ENCODE results near the gene NME3.

NME3 gene

DNA sequence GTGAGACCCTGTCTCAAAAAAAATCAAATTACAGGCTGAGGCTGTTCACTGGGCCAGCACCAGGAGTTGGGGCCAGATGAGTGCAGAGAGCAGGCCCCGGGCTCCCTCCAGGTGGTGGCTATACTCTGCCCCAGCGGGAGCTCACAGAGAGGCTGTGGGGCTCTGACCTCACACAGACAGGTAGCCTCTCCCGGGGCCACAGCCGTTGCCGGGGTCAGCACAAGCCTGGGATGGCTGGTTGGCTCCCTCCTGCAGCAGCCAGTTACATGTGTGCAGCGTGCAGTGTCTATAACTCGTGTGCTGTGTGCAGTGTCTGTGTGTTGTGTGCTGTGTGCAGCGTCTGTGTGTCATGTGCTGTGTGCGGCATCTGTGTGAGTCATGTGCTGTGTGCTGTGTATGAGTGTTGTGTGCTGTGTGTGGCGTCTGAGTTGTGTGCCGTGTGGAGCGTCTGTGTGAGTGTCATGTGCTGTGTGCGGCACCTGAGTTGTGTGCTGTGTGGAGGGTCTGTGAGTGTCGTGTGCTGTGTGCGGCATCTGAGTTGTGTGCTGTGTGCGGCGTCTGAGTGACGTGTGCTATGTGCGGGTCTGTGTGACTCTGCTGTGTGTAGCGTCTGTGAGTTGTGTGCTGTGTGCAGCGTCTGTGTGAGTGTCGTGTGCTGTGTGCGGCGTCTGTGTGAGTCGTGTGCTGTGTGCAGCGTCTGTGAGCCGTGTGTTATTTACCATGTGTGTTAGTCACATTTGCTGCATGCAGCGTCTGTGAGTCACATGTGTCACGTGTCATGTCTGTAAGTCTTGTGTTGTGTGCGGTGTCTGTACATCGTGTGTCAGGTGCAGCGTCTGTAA is 44.5 kb downstream of the NME3 start:
- peaks cover 7% of the 10 kb centered on the region for H3K36me3 Mint-ChIP-seq (ENCODE audit: low read depth)
- no peak for DNase-seq
- H3K4me3 Mint-ChIP-seq: no peak overlapping the region
- H3K27me3 Mint-ChIP-seq: no peaks in the 10 kb centered on the region
- peaks cover 19% of the 10 kb centered on the region for H3K4me1 Mint-ChIP-seq
- no peaks in the 10 kb centered on the region for H3K9me3 Mint-ChIP-seq
- no peak overlapping the region for H3K27ac Mint-ChIP-seq
- ATAC-seq: no peak

- H3K27me3 Mint-ChIP-seq: no peaks in the 10 kb centered on the region
- no peak overlapping the region for H3K27ac Mint-ChIP-seq
- H3K4me3 Mint-ChIP-seq: no peak overlapping the region
- H3K36me3 Mint-ChIP-seq (ENCODE audit: low read depth): peaks cover 5% of the 10 kb centered on the region
- no peak for ATAC-seq
- no peak for DNase-seq
- H3K9me3 Mint-ChIP-seq: no peaks in the 10 kb centered on the region
- H3K4me1 Mint-ChIP-seq: peaks cover 31% of the 10 kb centered on the region
Measured at GRCh38 chr16:1724491-1724890, 46.9 kb downstream of the NME3 start.

GRCh38 chr16:1723450-1724147 is 47.7 kb downstream of the NME3 start:
- ATAC-seq (no peak), DNase-seq (peak; percentile 50)
- no peaks in the 10 kb centered on the region for H3K9me3 Mint-ChIP-seq
- peaks cover 38% of the 10 kb centered on the region for H3K4me1 Mint-ChIP-seq
- H3K27ac Mint-ChIP-seq: peak overlapping the region; percentile 11
- H3K4me3 Mint-ChIP-seq: peak overlapping the region; percentile 33
- no peaks in the 10 kb centered on the region for H3K27me3 Mint-ChIP-seq
- peaks cover 5% of the 10 kb centered on the region for H3K36me3 Mint-ChIP-seq (ENCODE audit: low read depth)

- peaks cover 44% of the 10 kb centered on the region for H3K4me1 Mint-ChIP-seq
Measured at GRCh38 chr16:1721372-1721771, 50.0 kb downstream of the NME3 start.

More at GRCh38 chr16:1721372-1721771, 50.0 kb downstream of the NME3 start:
- no peak for DNase-seq
- Mint-ChIP-seq H3K27ac (no peak overlapping the region), H3K4me3 (no peak overlapping the region), H3K9me3 (no peaks in the 10 kb centered on the region), H3K27me3 (no peaks in the 10 kb centered on the region), H3K36me3 (ENCODE audit: low read depth) (peaks cover 1% of the 10 kb centered on the region)
- ATAC-seq: no peak
